Body of pancreas (tissue), 4 donors: ENCODE results near the gene SMPD3. TPM values are rescaled to one million over a fixed set of nuclear protein-coding genes. Genes with fewer than 3 reads are reported as not detected.

Experiments
- ATAC-seq: fragments of 150-250 bp; one replicate; pipeline ENCODE4 v1.9.1; 2016
- DNase-seq, 4 donors: peaks; one replicate each; pipeline ENCODE4 v3.0.0-alpha.2; 2019
- H3K27ac ChIP-seq, 4 donors: fragments of 200-600 bp; sonication (generic); 1 replicate in 3 of 4; 2 replicates in 1 of 4; pipeline versions ENCODE4 v1.5.1 to v1.6.1; 2016 to 2019; ENCODE audit warnings: mild to moderate bottlenecking in 1 of 4, mixed read lengths in 1 of 4, moderate library complexity in 1 of 4
- H3K27me3 ChIP-seq, 2 donors: fragments of 200-600 bp; sonication (generic); one replicate each; pipeline ENCODE4 v1.6.0; 2016; ENCODE audit warnings: mild to moderate bottlenecking in 1 of 2
- H3K36me3 ChIP-seq, 2 donors: fragments of 200-600 bp; sonication (generic); replicated peaks in 1 of 2; 2 replicates each; pipeline ENCODE4 v1.5.1; 2016; ENCODE audit warnings: low read depth in 2 of 2; ENCODE audit not compliant: insufficient read depth in 1 of 2
- H3K4me1 ChIP-seq: fragments of 200-600 bp; sonication (generic); one replicate; pipeline ENCODE4 v1.6.0; 2016
- H3K4me3 ChIP-seq, 2 donors: fragments of 200-600 bp; sonication (generic); 1 replicate in 1 of 2; 2 replicates in 1 of 2; pipeline ENCODE4 v1.5.1; 2016 to 2019
- H3K9me3 ChIP-seq, 3 donors: fragments of 200-600 bp; sonication (generic); 1 replicate in 2 of 3; 2 replicates in 1 of 3; pipeline ENCODE4 v1.5.1; 2016
- POLR2A ChIP-seq, 3 donors: fragments of 450-650 bp; IDR thresholded peaks; one replicate each; pipeline ENCODE4 v1.6.1; 2016; ENCODE audit warnings: antibody characterized with exemption in 3 of 3, mild to moderate bottlenecking in 2 of 3
- WGBS, 2 donors: methylation state at CpG; one replicate each; pipeline ENCODE4 v1.1.5; 2017; 5-methylcytosine and 5-hydroxymethylcytosine counted together
- intact Hi-C: fragments of 100-400 bp; cut with DNase I; formaldehyde crosslinking; loops from one replicate; pipeline ENCODE4 v1.15.1; 2023
- total RNA-seq, 2 donors: library from RNA; depleted of rRNA; stranded (reverse); fragments of >200 nt; gene quantifications; one replicate each; pipeline ENCODE4 v1.1.0, GENCODE V29; 2016
- TF ChIP-seq, protein P1 (sequence below), 7 experiments: fragments of 450-650 bp in 4 of 7; fragments of 200-600 bp in 3 of 7; sonication (generic) in 3 of 7; IDR thresholded peaks; one replicate each; pipeline ENCODE4 v1.5.1; 2016 to 2019; ENCODE audit warnings: antibody characterized with exemption in 7 of 7

The SMPD3 gene
- total RNA-seq, 2 donors from 2014 or later = 1.3 to 4.6 TPM

DNA sequence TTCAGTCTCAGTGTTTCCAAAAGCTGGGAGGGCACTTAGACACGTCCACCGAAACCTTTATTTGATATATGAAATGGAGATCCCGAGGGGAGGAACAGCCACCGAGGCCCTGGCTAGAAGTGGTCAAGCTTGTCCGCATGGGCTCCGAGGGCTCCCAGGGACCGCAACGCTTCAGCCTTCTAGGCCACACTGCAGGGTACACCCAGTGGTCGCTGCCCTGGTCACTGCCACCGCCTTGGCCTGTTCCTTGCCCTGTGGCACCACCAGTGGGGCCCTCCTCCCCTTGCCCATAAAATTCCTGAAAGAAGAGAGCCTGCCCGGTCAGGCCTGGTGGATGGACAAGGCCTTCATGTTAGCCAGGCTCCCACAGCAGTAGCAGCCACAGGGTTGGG lies 43.8 kb upstream of the SMPD3 start:
- peak overlapping the region; percentile 74 to 82 (median 80) for H3K27ac ChIP-seq
- H3K4me1 ChIP-seq = peaks cover 48% of the 10 kb centered on the region
- ATAC-seq (peak; percentile 1), DNase-seq (no peak)
- intact Hi-C loops = no loop called here
- no peak for TF ChIP-seq POLR2A (IDR thresholded peaks at IDR 0.05)
- TF ChIP-seq, protein P1, sequence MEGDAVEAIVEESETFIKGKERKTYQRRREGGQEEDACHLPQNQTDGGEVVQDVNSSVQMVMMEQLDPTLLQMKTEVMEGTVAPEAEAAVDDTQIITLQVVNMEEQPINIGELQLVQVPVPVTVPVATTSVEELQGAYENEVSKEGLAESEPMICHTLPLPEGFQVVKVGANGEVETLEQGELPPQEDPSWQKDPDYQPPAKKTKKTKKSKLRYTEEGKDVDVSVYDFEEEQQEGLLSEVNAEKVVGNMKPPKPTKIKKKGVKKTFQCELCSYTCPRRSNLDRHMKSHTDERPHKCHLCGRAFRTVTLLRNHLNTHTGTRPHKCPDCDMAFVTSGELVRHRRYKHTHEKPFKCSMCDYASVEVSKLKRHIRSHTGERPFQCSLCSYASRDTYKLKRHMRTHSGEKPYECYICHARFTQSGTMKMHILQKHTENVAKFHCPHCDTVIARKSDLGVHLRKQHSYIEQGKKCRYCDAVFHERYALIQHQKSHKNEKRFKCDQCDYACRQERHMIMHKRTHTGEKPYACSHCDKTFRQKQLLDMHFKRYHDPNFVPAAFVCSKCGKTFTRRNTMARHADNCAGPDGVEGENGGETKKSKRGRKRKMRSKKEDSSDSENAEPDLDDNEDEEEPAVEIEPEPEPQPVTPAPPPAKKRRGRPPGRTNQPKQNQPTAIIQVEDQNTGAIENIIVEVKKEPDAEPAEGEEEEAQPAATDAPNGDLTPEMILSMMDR (IDR thresholded peaks at IDR 0.05) = no peak
- no peaks in the 10 kb centered on the region for H3K27me3 ChIP-seq
- WGBS, 2 donors = 34 to 41% methylated on average over 5 to 11 of the region's 11 CpGs
- H3K36me3 ChIP-seq = no peaks in the 10 kb centered on the region
- H3K4me3 ChIP-seq = no peak overlapping the region
- H3K9me3 ChIP-seq = no peaks in the 10 kb centered on the region

GRCh38 chr16:68491576-68491950 lies 43.3 kb upstream of the SMPD3 start:
- Histone ChIP-seq H3K36me3 (no peaks in the 10 kb centered on the region), H3K27me3 (no peaks in the 10 kb centered on the region), H3K4me3 (no peak overlapping the region), H3K4me1 (peaks cover 48% of the 10 kb centered on the region), H3K27ac (peak overlapping the region; percentile 74 to 82 (median 80)), H3K9me3 (no peaks in the 10 kb centered on the region)
- 79 to 81% methylated on average over 12 of the region's 14 CpGs for WGBS, 2 donors
- ATAC-seq (no peak), DNase-seq (no peak)
- TF ChIP-seq, protein P1 (IDR thresholded peaks at IDR 0.05) = no peak
- TF ChIP-seq POLR2A (IDR thresholded peaks at IDR 0.05) = no peak
- intact Hi-C loops = no loop called here

DNA sequence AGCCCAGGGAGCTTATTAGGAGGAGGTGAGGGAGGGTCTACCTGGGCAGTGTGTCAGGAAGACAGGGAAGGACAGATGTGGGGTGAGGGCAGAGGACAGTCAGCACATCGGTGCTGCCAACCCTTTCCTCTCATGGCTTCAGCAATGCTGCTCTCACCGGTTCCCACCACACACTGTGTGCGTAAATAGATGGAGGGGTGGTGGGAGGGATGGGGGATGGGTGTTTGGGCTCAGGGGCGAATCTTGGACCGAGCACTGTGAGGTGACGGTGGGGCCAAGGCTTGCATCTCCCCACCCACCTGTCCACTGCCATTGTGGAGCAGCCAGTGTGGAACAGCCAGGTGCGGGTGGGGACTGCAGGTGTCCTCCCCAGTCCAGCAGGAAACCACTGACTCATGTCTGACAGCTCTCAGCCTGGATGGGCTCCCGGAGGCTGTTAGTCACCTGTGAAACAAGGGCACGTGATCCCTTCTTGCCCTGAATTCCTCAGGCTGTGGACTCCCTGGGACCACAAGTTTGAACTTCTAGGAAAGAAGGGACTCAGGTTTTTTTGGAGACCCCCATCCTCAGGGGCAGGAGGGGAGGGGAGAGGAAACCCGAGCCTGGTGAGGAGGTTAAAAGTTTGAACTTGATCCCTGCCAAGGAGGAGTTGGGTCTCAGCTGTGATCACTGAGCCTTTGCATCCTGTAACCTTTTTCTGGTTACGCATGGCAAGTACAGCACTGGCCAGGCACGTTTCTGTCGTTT lies 42.7 kb upstream of the SMPD3 start:
- TF ChIP-seq, protein P1 (IDR thresholded peaks at IDR 0.05) = no peak
- TF ChIP-seq POLR2A (IDR thresholded peaks at IDR 0.05) = no peak
- Histone ChIP-seq H3K9me3 (no peaks in the 10 kb centered on the region), H3K4me1 (peaks cover 47% of the 10 kb centered on the region), H3K4me3 (no peak overlapping the region), H3K36me3 (no peaks in the 10 kb centered on the region), H3K27ac (peak overlapping the region; percentile 74 to 82 (median 80)), H3K27me3 (no peaks in the 10 kb centered on the region)
- intact Hi-C loops = no loop called here
- DNase-seq (peak; percentile 82 to 92 (median 91)), ATAC-seq (peak; percentile 84)
- 27 to 40% methylated on average over 12 to 13 of the region's 13 CpGs for WGBS, 2 donors

DNA sequence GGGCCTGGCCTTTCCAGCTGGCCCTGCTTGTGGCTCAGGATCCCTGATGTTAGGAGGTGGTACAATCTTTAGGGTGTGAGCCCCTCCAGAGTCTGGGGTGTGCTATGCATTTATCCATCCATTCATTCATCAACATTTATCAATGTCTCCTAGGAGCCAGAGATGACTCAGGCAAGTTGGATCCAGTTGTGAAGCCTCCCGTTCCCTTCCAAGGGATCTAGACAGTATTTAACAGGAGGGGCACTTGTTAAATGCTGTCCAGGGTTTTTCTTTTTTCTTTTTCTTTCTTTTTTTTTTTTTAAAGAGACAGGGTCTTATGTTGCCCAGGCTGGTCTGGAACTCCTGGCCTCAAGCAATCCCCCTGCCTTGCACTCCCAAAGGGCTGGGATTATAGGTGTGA lies 42.0 kb upstream of the SMPD3 start:
- H3K4me1 ChIP-seq = peaks cover 47% of the 10 kb centered on the region
- DNase-seq (no peak), ATAC-seq (no peak)
- no peaks in the 10 kb centered on the region for H3K9me3 ChIP-seq
- H3K4me3 ChIP-seq = no peak overlapping the region
- peak overlapping the region in 3 of 4 donors; percentile 80 to 82 (median 80) for H3K27ac ChIP-seq
- H3K27me3 ChIP-seq = no peaks in the 10 kb centered on the region
- WGBS, 2 donors = 75 to 77% methylated on average over 1 of the region's 1 CpG
- intact Hi-C loops = no loop called here
- no peak for TF ChIP-seq POLR2A (IDR thresholded peaks at IDR 0.05)
- TF ChIP-seq, protein P1 (IDR thresholded peaks at IDR 0.05) = no peak
- no peaks in the 10 kb centered on the region for H3K36me3 ChIP-seq

GRCh38 chr16:68488554-68488953 lies 40.2 kb upstream of the SMPD3 start:
- Histone ChIP-seq H3K36me3 (no peaks in the 10 kb centered on the region), H3K27me3 (no peaks in the 10 kb centered on the region), H3K27ac (no peak overlapping the region), H3K4me3 (no peak overlapping the region), H3K9me3 (no peaks in the 10 kb centered on the region), H3K4me1 (peaks cover 43% of the 10 kb centered on the region)
- DNase-seq (peak in 1 of 4 donors; percentile 30), ATAC-seq (no peak)
- TF ChIP-seq POLR2A (IDR thresholded peaks at IDR 0.05) = no peak
- TF ChIP-seq, protein P1 (IDR thresholded peaks at IDR 0.05) = no peak
- 76 to 91% methylated on average over 2 of the region's 2 CpGs for WGBS, 2 donors
- intact Hi-C loops = no loop called here
